GM12878 (cell line): ENCODE data around the gene VPS39. TPM values are rescaled to one million over a fixed set of nuclear protein-coding genes. Genes with fewer than 3 reads are reported as not detected.

Experiments used
- ATAC-seq: fragments of 200-7000 bp; cut with Tn5 transposase; 3 replicates; pipeline ENCODE4 v1.9.1; 2020; ENCODE audit warnings: mild to moderate bottlenecking, moderate library complexity
- BruUV-seq: library from RNA; stranded (reverse); fragments of 400-500 nt; replicated peaks from 2 replicates; lab custom pipeline; 2021; lab: Mats Ljungman, UMichigan
- CTCF ChIA-PET: fragments of 300-600 bp; sonication (Branson Sonifier 250); formaldehyde crosslinking; extraction: SDS; loops from one replicate; lab custom pipeline; 2021; ENCODE audit warnings: inconsistent platforms; lab: Yijun Ruan, JAX
- POLR2A ChIA-PET: fragments of 350-600 bp; formaldehyde crosslinking; extraction: SDS; loops from one replicate; lab custom pipeline; 2021; ENCODE audit warnings: inconsistent platforms; lab: Charles Lee
- RAD21 ChIA-PET: fragments of 300-600 bp; sonication (Branson Sonifier 250); formaldehyde crosslinking; loops from one replicate; lab custom pipeline; 2023; ENCODE audit warnings: antibody characterized with exemption; ENCODE audit not compliant: unreplicated experiment; lab: Charles Lee
- SMC1A ChIA-PET: fragments of 300-600 bp; sonication (Branson Sonifier 250); formaldehyde crosslinking; loops from one replicate; lab custom pipeline; 2023; ENCODE audit not compliant: unreplicated experiment, uncharacterized antibody; lab: Charles Lee
- DNase-seq: peaks from one replicate; pipeline ENCODE4 v3.0.0-alpha.2; 2011; ENCODE audit warnings: low read depth, low spot score
- FAIRE-seq: peaks from 3 replicates; lab custom pipeline; 2011; peaks lifted over from hg19 to GRCh38; lab: Jason Lieb, UNC
- H2AFZ ChIP-seq: 2 replicates; pipeline ENCODE4 v1.6.0; 2011; ENCODE audit warnings: low read depth, low read length, control low read depth; ENCODE audit not compliant: control insufficient read depth
- H3K27ac ChIP-seq: 2 replicates; pipeline ENCODE4 v1.5.1; 2011; ENCODE audit warnings: control low read depth; ENCODE audit not compliant: control insufficient read depth, insufficient read depth
- H3K27me3 ChIP-seq, 2 experiments: replicated peaks in 1 of 2; 2 replicates each; pipeline versions ENCODE4 v1.6.0 to v1.6.1; 2011; ENCODE audit warnings: low read length in 1 of 2; ENCODE audit not compliant: control insufficient read depth in 2 of 2, insufficient read depth in 2 of 2
- H3K36me3 ChIP-seq, 2 experiments: 2 replicates each; pipeline ENCODE4 v1.5.1; 2011; ENCODE audit warnings: low read length in 1 of 2; ENCODE audit not compliant: control insufficient read depth in 2 of 2, insufficient read depth in 2 of 2
- H3K4me1 ChIP-seq: 2 replicates; pipeline ENCODE4 v1.6.1; 2011; ENCODE audit warnings: mild to moderate bottlenecking, low read length, moderate library complexity, mixed read lengths; ENCODE audit not compliant: control insufficient read depth, insufficient read depth
- H3K4me2 ChIP-seq: 2 replicates; pipeline ENCODE4 v1.6.0; 2011; ENCODE audit warnings: control low read depth; ENCODE audit not compliant: control insufficient read depth, insufficient read depth
- H3K4me3 ChIP-seq: fragments of 200-600 bp; sonication (generic); 2 replicates; pipeline ENCODE4 v1.5.1; 2016
- H3K79me2 ChIP-seq: 2 replicates; pipeline ENCODE4 v1.6.0; 2011; ENCODE audit warnings: low read length; ENCODE audit not compliant: control insufficient read depth, insufficient read depth
- H3K9ac ChIP-seq: 2 replicates; pipeline ENCODE4 v1.8.0; 2011; ENCODE audit warnings: low read length, control low read depth, mixed read lengths; ENCODE audit not compliant: control insufficient read depth, insufficient read depth
- H3K9me3 ChIP-seq: replicated peaks from 3 replicates; pipeline ENCODE4 v1.5.1; 2011; ENCODE audit warnings: mild to moderate bottlenecking, low read length; ENCODE audit not compliant: control insufficient read depth, insufficient read depth
- H4K20me1 ChIP-seq: 2 replicates; pipeline ENCODE4 v1.6.0; 2011; ENCODE audit not compliant: control insufficient read depth, insufficient read depth
- RBBP5 ChIP-seq: fragments of 200-600 bp; sonication (generic); conservative IDR thresholded peaks from 2 replicates; pipeline ENCODE4 v1.6.1; 2016
- SRF ChIP-seq, 2 experiments: IDR thresholded peaks; 2 replicates each; pipeline ENCODE4 v1.6.1; 2011; ENCODE audit warnings: low read depth in 2 of 2, low read length in 2 of 2, mild to moderate bottlenecking in 1 of 2, moderate library complexity in 1 of 2
- WGBS: methylation state at CpG from one replicate; pipeline ENCODE4 v1.1.6; 2016; ENCODE audit warnings: low lambda C conversion rate; ENCODE audit not compliant: insufficient replicate concordance, insufficient coverage; ENCODE audit errors: missing lambda C conversion rate; 5-methylcytosine and 5-hydroxymethylcytosine counted together
- in situ Hi-C: fragments of 300-500 bp; cut with MboI; formaldehyde crosslinking; loops from 9 replicates; pipeline ENCODE4 v1.14.3; 2018; ENCODE audit warnings: mixed read lengths
- intact Hi-C: fragments of 100-400 bp; cut with micrococcal nuclease; formaldehyde crosslinking; loops from one replicate; pipeline ENCODE4 v1.14.2; 2022; ENCODE audit not compliant: unreplicated experiment
- polyA plus RNA-seq, 11 experiments: library from polyadenylated mRNA; depleted of rRNA in 4 of 11; unstranded in 6 of 11; stranded (reverse) in 5 of 11; fragments of >200 nt; fragmentation: Nextera tagmentation in 4 of 11; fragmentation: Illumina TruSeq in 1 of 11; extraction: Ambion mirVana in 4 of 11; extraction: Trizol in 1 of 11; gene quantifications; 1 replicate in 1 of 11; 2 replicates in 10 of 11; pipeline versions ENCODE4 v1.2.1 to v1.2.3, GENCODE V29; 2011 to 2016; ENCODE audit warnings: inconsistent platforms in 2 of 11, missing spikeins in 2 of 11, low read depth in 1 of 11
- total RNA-seq, 4 experiments: library from RNA; depleted of rRNA in 3 of 4; stranded (reverse); fragments of >200 nt in 3 of 4; fragmentation: Illumina TruSeq in 1 of 4; extraction: Trizol in 1 of 4; gene quantifications; 2 replicates each; pipeline versions ENCODE4 v1.2.1 to v1.2.3, GENCODE V29; 2013 to 2021
- TF ChIP-seq, protein P1 (sequence below): IDR thresholded peaks from 2 replicates; pipeline ENCODE4 v1.6.1; 2012; ENCODE audit warnings: low read depth, low read length, improper control_type of control experiment
- TF ChIP-seq, protein P2 (sequence below): fragments of 450-650 bp; IDR thresholded peaks from 2 replicates; pipeline ENCODE4 v1.6.1; 2017; ENCODE audit warnings: mild to moderate bottlenecking, moderate library complexity
- TF ChIP-seq, protein P3 (sequence below): IDR thresholded peaks from 2 replicates; pipeline ENCODE4 v1.6.1; 2012; ENCODE audit warnings: low read depth, low read length, improper control_type of control experiment
- TF ChIP-seq, protein P4 (sequence below): fragments of 450-650 bp; formaldehyde crosslinking; IDR thresholded peaks from 2 replicates; pipeline ENCODE4 v1.4.0; 2022; ENCODE audit warnings: mild to moderate bottlenecking, moderate library complexity
- TF ChIP-seq, protein P5 (sequence below): fragments of 450-650 bp; formaldehyde crosslinking; IDR thresholded peaks from 2 replicates; pipeline ENCODE4 v1.5.0; 2022; ENCODE audit warnings: mild to moderate bottlenecking, missing genetic modification characterization

VPS39 gene
- total and polyA plus RNA-seq, 10 of the 15 experiments (the other 5 are each of a cell fraction or from before 2014, with no cell fraction given): 4.9 to 50.0 (median 36.2) TPM

DNA sequence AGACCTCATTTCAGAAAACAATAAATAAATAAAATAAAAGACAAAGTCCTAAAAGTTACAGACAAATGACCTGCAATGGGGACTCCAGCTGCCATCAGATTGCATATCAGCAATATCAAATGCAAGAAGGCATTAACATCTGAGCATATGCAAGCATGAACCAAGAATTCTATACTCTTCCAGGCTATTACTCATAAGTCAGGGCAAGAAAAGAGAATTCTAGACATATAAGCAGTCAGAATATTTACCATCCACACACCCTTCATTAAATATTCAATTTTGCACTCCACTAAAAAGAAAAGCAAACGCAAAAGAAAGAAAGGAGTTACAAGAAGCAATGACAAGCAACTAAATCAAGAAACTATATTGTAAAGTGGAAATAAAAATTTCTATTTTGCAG lies 72.8 kb downstream of the VPS39 start (continued):
- TF ChIP-seq RBBP5: no peak
- TF ChIP-seq SRF (IDR thresholded peaks at IDR 0.05; ENCODE audit: low read depth in 2 of 2, low read length in 2 of 2): no peak
- TF ChIP-seq, protein P1, sequence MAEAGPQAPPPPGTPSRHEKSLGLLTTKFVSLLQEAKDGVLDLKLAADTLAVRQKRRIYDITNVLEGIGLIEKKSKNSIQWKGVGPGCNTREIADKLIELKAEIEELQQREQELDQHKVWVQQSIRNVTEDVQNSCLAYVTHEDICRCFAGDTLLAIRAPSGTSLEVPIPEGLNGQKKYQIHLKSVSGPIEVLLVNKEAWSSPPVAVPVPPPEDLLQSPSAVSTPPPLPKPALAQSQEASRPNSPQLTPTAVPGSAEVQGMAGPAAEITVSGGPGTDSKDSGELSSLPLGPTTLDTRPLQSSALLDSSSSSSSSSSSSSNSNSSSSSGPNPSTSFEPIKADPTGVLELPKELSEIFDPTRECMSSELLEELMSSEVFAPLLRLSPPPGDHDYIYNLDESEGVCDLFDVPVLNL: no peak

DNA sequence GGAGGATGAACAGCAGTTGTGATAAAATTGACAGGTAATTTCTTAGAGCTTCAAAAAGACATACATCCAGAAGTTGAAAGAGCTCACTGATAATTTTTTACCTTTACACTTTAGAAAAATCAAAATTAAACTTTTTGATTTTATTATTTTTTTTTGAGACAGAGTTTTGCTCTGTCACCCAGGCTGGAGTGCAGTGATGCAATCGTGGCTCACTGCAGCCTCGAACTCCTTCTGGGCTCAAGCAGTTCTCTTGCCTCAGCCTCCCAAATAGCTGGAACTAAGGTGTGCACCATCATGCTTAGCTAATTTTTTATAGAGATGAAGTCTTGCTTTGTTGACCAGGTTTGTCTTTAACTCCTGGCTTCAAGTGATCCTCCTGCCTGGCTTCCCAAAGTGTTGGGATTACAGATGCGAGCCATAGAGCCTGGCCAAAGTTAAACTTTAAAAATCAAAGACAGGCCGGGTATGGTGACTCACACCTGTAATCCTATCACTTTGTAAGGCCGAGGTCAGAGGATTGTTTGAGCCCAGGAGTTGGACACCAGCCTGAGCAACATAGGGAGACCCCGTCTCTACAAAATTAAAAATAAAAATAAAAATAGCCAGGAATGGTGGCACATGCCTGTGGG lies 73.4 kb downstream of the VPS39 start:
- Histone ChIP-seq H3K27me3 (no peaks in the 10 kb centered on the region), H3K27ac (no peak overlapping the region), H3K36me3 (no peaks in the 10 kb centered on the region), H3K9ac (no peak overlapping the region), H3K4me1 (no peaks in the 10 kb centered on the region), H2AFZ (no peak overlapping the region), H3K4me3 (no peak overlapping the region), H3K79me2 (no peaks in the 10 kb centered on the region), H4K20me1 (no peaks in the 10 kb centered on the region), H3K9me3 (no peaks in the 10 kb centered on the region), H3K4me2 (no peak overlapping the region)
- ChIA-PET POLR2A (interaction anchor here (0.6 kb wide), 1 partner anchor 367 kb away, joined by 6 read pairs; no protein-coding TSS in a partner anchor), SMC1A (interaction anchor here (0.6 to 1.3 kb wide), 6 partner anchors 17 to 407 kb away, joined by 3 to 4 read pairs (median 3); no protein-coding TSS in a partner anchor), RAD21 (interaction anchor here (0.6 to 1.3 kb wide), 4 partner anchors 24 to 251 kb away, joined by 3 to 4 read pairs (median 3); no protein-coding TSS in a partner anchor), CTCF (interaction anchor here (0.6 to 4.1 kb wide), 23 partner anchors 13 to 1305 kb away, joined by 3 to 16 read pairs (median 3); no protein-coding TSS in a partner anchor)
- WGBS: 61% methylated on average over 6 of the region's 6 CpGs
- no peak for FAIRE-seq
- no TSS peak for BruUV-seq
- in situ Hi-C loops (no loop called here), intact Hi-C loops (loop anchor here (1.0 to 5.0 kb wide), 3 partner anchors 52 to 146 kb away; no protein-coding TSS in a partner anchor)
- DNase-seq: no peak
- ATAC-seq: no peak
- TF ChIP-seq, protein P2, sequence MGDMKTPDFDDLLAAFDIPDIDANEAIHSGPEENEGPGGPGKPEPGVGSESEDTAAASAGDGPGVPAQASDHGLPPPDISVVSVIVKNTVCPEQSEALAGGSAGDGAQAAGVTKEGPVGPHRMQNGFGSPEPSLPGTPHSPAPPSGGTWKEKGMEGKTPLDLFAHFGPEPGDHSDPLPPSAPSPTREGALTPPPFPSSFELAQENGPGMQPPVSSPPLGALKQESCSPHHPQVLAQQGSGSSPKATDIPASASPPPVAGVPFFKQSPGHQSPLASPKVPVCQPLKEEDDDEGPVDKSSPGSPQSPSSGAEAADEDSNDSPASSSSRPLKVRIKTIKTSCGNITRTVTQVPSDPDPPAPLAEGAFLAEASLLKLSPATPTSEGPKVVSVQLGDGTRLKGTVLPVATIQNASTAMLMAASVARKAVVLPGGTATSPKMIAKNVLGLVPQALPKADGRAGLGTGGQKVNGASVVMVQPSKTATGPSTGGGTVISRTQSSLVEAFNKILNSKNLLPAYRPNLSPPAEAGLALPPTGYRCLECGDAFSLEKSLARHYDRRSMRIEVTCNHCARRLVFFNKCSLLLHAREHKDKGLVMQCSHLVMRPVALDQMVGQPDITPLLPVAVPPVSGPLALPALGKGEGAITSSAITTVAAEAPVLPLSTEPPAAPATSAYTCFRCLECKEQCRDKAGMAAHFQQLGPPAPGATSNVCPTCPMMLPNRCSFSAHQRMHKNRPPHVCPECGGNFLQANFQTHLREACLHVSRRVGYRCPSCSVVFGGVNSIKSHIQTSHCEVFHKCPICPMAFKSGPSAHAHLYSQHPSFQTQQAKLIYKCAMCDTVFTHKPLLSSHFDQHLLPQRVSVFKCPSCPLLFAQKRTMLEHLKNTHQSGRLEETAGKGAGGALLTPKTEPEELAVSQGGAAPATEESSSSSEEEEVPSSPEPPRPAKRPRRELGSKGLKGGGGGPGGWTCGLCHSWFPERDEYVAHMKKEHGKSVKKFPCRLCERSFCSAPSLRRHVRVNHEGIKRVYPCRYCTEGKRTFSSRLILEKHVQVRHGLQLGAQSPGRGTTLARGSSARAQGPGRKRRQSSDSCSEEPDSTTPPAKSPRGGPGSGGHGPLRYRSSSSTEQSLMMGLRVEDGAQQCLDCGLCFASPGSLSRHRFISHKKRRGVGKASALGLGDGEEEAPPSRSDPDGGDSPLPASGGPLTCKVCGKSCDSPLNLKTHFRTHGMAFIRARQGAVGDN: no peak
- TF ChIP-seq, protein P3, sequence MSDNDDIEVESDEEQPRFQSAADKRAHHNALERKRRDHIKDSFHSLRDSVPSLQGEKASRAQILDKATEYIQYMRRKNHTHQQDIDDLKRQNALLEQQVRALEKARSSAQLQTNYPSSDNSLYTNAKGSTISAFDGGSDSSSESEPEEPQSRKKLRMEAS: no peak
- TF ChIP-seq, protein P4, sequence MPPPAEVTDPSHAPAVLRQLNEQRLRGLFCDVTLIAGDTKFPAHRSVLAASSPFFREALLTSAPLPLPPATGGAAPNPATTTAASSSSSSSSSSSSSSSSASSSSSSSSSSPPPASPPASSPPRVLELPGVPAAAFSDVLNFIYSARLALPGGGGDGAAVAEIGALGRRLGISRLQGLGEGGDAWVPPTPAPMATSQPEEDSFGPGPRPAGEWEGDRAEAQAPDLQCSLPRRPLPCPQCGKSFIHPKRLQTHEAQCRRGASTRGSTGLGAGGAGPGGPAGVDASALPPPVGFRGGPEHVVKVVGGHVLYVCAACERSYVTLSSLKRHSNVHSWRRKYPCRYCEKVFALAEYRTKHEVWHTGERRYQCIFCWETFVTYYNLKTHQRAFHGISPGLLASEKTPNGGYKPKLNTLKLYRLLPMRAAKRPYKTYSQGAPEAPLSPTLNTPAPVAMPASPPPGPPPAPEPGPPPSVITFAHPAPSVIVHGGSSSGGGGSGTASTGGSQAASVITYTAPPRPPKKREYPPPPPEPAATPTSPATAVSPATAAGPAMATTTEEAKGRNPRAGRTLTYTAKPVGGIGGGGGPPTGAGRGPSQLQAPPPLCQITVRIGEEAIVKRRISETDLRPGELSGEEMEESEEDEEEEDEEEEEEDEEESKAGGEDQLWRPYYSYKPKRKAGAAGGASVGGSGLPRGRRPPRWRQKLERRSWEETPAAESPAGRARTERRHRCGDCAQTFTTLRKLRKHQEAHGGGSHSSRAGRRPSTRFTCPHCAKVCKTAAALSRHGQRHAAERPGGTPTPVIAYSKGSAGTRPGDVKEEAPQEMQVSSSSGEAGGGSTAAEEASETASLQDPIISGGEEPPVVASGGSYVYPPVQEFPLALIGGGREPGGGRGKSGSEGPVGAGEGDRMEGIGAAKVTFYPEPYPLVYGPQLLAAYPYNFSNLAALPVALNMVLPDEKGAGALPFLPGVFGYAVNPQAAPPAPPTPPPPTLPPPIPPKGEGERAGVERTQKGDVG: no peak
- TF ChIP-seq, protein P5, sequence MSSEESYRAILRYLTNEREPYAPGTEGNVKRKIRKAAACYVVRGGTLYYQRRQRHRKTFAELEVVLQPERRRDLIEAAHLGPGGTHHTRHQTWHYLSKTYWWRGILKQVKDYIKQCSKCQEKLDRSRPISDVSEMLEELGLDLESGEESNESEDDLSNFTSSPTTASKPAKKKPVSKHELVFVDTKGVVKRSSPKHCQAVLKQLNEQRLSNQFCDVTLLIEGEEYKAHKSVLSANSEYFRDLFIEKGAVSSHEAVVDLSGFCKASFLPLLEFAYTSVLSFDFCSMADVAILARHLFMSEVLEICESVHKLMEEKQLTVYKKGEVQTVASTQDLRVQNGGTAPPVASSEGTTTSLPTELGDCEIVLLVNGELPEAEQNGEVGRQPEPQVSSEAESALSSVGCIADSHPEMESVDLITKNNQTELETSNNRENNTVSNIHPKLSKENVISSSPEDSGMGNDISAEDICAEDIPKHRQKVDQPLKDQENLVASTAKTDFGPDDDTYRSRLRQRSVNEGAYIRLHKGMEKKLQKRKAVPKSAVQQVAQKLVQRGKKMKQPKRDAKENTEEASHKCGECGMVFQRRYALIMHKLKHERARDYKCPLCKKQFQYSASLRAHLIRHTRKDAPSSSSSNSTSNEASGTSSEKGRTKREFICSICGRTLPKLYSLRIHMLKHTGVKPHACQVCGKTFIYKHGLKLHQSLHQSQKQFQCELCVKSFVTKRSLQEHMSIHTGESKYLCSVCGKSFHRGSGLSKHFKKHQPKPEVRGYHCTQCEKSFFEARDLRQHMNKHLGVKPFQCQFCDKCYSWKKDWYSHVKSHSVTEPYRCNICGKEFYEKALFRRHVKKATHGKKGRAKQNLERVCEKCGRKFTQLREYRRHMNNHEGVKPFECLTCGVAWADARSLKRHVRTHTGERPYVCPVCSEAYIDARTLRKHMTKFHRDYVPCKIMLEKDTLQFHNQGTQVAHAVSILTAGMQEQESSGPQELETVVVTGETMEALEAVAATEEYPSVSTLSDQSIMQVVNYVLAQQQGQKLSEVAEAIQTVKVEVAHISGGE (CRISPR knock-in tag): no peak
